K562 (cell line): ENCODE results near the gene DPH7. TPM values are rescaled to one million over a fixed set of nuclear protein-coding genes. Genes with fewer than 3 reads are reported as not detected.

Experiments
- ATF7 ChIP-seq: fragments of 450-650 bp; IDR thresholded peaks from 2 replicates; pipeline ENCODE4 v1.7.1; 2014; ENCODE audit warnings: mild to moderate bottlenecking, moderate library complexity
- ELF2 ChIP-seq: fragments of 250-450 bp; sonication (Bioruptor Pico); IDR thresholded peaks from 2 replicates; pipeline ENCODE4 v1.5.0; 2021; ENCODE audit warnings: mild to moderate bottlenecking
- L3MBTL2 ChIP-seq: fragments of 450-650 bp; IDR thresholded peaks from 2 replicates; pipeline ENCODE4 v1.6.1; 2016; ENCODE audit warnings: mild to moderate bottlenecking, moderate library complexity
- NELFE ChIP-seq: IDR thresholded peaks from 2 replicates; pipeline ENCODE4 v1.6.1; 2011; ENCODE audit warnings: mild to moderate bottlenecking; ENCODE audit not compliant: insufficient read depth, insufficient read length
- NFXL1 ChIP-seq: fragments of 450-650 bp; formaldehyde crosslinking; IDR thresholded peaks from 2 replicates; pipeline ENCODE4 v1.4.0; 2021; ENCODE audit warnings: mild to moderate bottlenecking
- TGIF2 ChIP-seq: sonication (generic); formaldehyde crosslinking; IDR thresholded peaks from 2 replicates; pipeline ENCODE4 v1.8.1; 2022; ENCODE audit warnings: mild to moderate bottlenecking, missing genetic modification reagents, moderate library complexity
- ZNF232 ChIP-seq: sonication (generic); formaldehyde crosslinking; IDR thresholded peaks from 2 replicates; pipeline ENCODE4 v1.8.0; 2022; ENCODE audit warnings: mild to moderate bottlenecking, missing genetic modification reagents
- polyA plus RNA-seq, 8 experiments: library from polyadenylated mRNA; depleted of rRNA in 4 of 8; stranded (reverse) in 5 of 8; unstranded in 3 of 8; fragments of >200 nt; fragmentation: Nextera tagmentation in 2 of 8; fragmentation: Illumina TruSeq in 1 of 8; extraction: Ambion mirVana in 2 of 8; extraction: Trizol in 1 of 8; gene quantifications; 2 replicates each; pipeline versions ENCODE4 v1.2.1 to v1.2.3, GENCODE V29; 2011 to 2014; ENCODE audit warnings: inconsistent platforms in 1 of 8, missing spikeins in 1 of 8
- total RNA-seq, 7 experiments: library from RNA; depleted of rRNA in 6 of 7; stranded (reverse); fragments of >200 nt in 6 of 7; fragmentation: Illumina TruSeq in 2 of 7; extraction: Trizol in 2 of 7; gene quantifications; 2 replicates each; pipeline versions ENCODE4 v1.2.1 to v1.2.3, GENCODE V29; 2011 to 2021; ENCODE audit warnings: low replicate concordance in 1 of 7
- TF ChIP-seq, protein P1 (sequence below): sonication (generic); formaldehyde crosslinking; IDR thresholded peaks from 2 replicates; pipeline ENCODE4 v1.8.1; 2022; ENCODE audit warnings: missing genetic modification reagents
- TF ChIP-seq, protein P2 (sequence below): sonication (generic); formaldehyde crosslinking; IDR thresholded peaks from 2 replicates; pipeline ENCODE4 v1.8.1; 2023; ENCODE audit warnings: mild to moderate bottlenecking, missing genetic modification reagents, moderate library complexity
- TF ChIP-seq, protein P3 (sequence below): fragments of 450-650 bp; formaldehyde crosslinking; IDR thresholded peaks from 2 replicates; pipeline ENCODE4 v1.4.0; 2022; ENCODE audit warnings: mild to moderate bottlenecking, moderate library complexity
- TF ChIP-seq, protein P4 (sequence below): fragments of 450-650 bp; IDR thresholded peaks from 2 replicates; pipeline ENCODE4 v1.6.1; 2016; ENCODE audit warnings: mild to moderate bottlenecking, moderate library complexity

The DPH7 gene
- total and polyA plus RNA-seq, 9 of the 15 experiments (the other 6 are each of a cell fraction or from before 2014, with no cell fraction given): 13.9 to 68.6 (median 41.3) TPM

DNA sequence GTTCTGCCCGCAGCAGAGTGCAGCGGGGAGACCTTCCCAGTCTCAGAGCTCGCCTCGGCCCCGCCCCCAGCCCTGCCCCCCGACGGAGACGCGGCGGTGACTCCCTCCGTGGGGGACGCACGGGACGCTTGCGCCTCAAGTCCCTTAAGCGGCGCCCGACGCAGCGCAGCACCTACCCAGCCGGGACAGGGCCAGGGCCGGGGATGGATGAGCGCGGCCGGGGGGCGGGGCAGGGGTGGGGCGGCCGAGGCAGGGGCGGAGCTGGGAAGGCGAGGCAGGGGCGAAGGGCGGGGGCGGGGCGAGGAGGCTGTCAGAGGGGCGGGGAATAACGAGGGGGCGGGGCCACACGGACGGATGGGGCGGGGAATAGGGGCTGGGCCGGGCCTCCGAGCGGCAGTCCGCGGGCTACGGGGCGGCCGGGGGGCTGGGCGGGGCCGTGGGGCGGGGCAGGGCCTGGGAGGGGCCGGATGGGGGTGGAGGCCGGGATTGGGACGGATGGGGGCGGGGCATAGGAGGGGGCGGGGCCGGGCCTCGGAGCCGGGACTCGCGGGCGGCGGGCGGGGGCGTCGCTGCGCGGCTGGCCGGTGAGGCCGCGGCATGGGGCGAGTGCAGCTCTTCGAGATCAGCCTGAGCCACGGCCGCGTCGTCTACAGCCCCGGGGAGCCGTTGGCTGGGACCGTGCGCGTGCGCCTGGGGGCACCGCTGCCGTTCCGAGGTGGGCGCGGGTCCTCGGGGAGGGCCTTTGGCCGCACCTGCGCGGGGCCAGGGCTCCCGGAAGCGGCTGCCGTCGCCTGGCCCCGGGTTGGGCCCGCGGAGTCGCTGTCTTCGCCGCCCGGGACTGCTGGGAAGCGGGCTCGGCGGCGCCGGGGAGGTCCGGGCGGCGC lies 26.6 kb upstream of the DPH7 start, which contains the start of gene ARRDC1 (continued):
- TF ChIP-seq, protein P1, sequence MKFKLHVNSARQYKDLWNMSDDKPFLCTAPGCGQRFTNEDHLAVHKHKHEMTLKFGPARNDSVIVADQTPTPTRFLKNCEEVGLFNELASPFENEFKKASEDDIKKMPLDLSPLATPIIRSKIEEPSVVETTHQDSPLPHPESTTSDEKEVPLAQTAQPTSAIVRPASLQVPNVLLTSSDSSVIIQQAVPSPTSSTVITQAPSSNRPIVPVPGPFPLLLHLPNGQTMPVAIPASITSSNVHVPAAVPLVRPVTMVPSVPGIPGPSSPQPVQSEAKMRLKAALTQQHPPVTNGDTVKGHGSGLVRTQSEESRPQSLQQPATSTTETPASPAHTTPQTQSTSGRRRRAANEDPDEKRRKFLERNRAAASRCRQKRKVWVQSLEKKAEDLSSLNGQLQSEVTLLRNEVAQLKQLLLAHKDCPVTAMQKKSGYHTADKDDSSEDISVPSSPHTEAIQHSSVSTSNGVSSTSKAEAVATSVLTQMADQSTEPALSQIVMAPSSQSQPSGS (CRISPR knock-in tag): no peak
- peak; percentile 90 for TF ChIP-seq L3MBTL2
- TF ChIP-seq, protein P2, sequence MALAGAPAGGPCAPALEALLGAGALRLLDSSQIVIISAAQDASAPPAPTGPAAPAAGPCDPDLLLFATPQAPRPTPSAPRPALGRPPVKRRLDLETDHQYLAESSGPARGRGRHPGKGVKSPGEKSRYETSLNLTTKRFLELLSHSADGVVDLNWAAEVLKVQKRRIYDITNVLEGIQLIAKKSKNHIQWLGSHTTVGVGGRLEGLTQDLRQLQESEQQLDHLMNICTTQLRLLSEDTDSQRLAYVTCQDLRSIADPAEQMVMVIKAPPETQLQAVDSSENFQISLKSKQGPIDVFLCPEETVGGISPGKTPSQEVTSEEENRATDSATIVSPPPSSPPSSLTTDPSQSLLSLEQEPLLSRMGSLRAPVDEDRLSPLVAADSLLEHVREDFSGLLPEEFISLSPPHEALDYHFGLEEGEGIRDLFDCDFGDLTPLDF (CRISPR knock-in tag): peak; percentile 33; the same call in 1 of the 2 replicates
- no peak for TF ChIP-seq ZNF232
- TF ChIP-seq, protein P3, sequence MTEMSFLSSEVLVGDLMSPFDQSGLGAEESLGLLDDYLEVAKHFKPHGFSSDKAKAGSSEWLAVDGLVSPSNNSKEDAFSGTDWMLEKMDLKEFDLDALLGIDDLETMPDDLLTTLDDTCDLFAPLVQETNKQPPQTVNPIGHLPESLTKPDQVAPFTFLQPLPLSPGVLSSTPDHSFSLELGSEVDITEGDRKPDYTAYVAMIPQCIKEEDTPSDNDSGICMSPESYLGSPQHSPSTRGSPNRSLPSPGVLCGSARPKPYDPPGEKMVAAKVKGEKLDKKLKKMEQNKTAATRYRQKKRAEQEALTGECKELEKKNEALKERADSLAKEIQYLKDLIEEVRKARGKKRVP (CRISPR knock-in tag): no peak
- no peak for TF ChIP-seq NELFE
- TF ChIP-seq, protein P4, sequence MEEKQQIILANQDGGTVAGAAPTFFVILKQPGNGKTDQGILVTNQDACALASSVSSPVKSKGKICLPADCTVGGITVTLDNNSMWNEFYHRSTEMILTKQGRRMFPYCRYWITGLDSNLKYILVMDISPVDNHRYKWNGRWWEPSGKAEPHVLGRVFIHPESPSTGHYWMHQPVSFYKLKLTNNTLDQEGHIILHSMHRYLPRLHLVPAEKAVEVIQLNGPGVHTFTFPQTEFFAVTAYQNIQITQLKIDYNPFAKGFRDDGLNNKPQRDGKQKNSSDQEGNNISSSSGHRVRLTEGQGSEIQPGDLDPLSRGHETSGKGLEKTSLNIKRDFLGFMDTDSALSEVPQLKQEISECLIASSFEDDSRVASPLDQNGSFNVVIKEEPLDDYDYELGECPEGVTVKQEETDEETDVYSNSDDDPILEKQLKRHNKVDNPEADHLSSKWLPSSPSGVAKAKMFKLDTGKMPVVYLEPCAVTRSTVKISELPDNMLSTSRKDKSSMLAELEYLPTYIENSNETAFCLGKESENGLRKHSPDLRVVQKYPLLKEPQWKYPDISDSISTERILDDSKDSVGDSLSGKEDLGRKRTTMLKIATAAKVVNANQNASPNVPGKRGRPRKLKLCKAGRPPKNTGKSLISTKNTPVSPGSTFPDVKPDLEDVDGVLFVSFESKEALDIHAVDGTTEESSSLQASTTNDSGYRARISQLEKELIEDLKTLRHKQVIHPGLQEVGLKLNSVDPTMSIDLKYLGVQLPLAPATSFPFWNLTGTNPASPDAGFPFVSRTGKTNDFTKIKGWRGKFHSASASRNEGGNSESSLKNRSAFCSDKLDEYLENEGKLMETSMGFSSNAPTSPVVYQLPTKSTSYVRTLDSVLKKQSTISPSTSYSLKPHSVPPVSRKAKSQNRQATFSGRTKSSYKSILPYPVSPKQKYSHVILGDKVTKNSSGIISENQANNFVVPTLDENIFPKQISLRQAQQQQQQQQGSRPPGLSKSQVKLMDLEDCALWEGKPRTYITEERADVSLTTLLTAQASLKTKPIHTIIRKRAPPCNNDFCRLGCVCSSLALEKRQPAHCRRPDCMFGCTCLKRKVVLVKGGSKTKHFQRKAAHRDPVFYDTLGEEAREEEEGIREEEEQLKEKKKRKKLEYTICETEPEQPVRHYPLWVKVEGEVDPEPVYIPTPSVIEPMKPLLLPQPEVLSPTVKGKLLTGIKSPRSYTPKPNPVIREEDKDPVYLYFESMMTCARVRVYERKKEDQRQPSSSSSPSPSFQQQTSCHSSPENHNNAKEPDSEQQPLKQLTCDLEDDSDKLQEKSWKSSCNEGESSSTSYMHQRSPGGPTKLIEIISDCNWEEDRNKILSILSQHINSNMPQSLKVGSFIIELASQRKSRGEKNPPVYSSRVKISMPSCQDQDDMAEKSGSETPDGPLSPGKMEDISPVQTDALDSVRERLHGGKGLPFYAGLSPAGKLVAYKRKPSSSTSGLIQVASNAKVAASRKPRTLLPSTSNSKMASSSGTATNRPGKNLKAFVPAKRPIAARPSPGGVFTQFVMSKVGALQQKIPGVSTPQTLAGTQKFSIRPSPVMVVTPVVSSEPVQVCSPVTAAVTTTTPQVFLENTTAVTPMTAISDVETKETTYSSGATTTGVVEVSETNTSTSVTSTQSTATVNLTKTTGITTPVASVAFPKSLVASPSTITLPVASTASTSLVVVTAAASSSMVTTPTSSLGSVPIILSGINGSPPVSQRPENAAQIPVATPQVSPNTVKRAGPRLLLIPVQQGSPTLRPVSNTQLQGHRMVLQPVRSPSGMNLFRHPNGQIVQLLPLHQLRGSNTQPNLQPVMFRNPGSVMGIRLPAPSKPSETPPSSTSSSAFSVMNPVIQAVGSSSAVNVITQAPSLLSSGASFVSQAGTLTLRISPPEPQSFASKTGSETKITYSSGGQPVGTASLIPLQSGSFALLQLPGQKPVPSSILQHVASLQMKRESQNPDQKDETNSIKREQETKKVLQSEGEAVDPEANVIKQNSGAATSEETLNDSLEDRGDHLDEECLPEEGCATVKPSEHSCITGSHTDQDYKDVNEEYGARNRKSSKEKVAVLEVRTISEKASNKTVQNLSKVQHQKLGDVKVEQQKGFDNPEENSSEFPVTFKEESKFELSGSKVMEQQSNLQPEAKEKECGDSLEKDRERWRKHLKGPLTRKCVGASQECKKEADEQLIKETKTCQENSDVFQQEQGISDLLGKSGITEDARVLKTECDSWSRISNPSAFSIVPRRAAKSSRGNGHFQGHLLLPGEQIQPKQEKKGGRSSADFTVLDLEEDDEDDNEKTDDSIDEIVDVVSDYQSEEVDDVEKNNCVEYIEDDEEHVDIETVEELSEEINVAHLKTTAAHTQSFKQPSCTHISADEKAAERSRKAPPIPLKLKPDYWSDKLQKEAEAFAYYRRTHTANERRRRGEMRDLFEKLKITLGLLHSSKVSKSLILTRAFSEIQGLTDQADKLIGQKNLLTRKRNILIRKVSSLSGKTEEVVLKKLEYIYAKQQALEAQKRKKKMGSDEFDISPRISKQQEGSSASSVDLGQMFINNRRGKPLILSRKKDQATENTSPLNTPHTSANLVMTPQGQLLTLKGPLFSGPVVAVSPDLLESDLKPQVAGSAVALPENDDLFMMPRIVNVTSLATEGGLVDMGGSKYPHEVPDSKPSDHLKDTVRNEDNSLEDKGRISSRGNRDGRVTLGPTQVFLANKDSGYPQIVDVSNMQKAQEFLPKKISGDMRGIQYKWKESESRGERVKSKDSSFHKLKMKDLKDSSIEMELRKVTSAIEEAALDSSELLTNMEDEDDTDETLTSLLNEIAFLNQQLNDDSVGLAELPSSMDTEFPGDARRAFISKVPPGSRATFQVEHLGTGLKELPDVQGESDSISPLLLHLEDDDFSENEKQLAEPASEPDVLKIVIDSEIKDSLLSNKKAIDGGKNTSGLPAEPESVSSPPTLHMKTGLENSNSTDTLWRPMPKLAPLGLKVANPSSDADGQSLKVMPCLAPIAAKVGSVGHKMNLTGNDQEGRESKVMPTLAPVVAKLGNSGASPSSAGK: peak; percentile 33; the same call in 1 of the 2 replicates
- no peak for TF ChIP-seq NFXL1
- TF ChIP-seq ELF2 (CRISPR knock-in tag): peak; percentile 21; the same call in 1 of the 2 replicates
- peak; percentile 52; the same call in 1 of the 2 replicates for TF ChIP-seq ATF7
- no peak for TF ChIP-seq TGIF2 (CRISPR knock-in tag)
